Activated CD4-positive, CD25-positive, alpha-beta regulatory T cell (primary cell): ENCODE data around the gene DIO1.
A peak's percentile ranks its signal among the peaks of the same experiment; 100 is the strongest.

Experiments used
- DNase-seq, 4 experiments: peaks; one replicate each; lab custom pipeline; 2025; lab: John Stamatoyannopoulos, UW

The DIO1 gene

GRCh38 chr1:53942127-53942957 lies 48.4 kb downstream of the DIO1 start:
- no peak for DNase-seq

GRCh38 chr1:53943090-53943489 lies 49.1 kb downstream of the DIO1 start:
- no peak for DNase-seq

GRCh38 chr1:53943490-53944043 lies 49.6 kb downstream of the DIO1 start:
- no peak for DNase-seq

- no peak for DNase-seq
These were observed 50.6 kb downstream of the DIO1 start for GRCh38 chr1:53944469-53945182.

- DNase-seq, result no peak
These were observed 51.1 kb downstream of the DIO1 start for GRCh38 chr1:53945183-53945432.

- peak; percentile 98 to 99 (median 98) for DNase-seq
These were observed 51.7 kb downstream of the DIO1 start, which contains the start of gene IFT25 for GRCh38 chr1:53945433-53946251. TSS of gene IFT25 (minus strand) at chr1:53945699. CDS start at chr1:53940082, 5,617 bp downstream.

GRCh38 chr1:53946252-53947171 lies 52.5 kb downstream of the DIO1 start, which contains the start of gene LRRC42:
TSS of gene LRRC42 (plus strand) at chr1:53946350. CDS start at chr1:53952000, 5,650 bp downstream.
- DNase-seq, result peak; percentile 60 to 88 (median 86)

- no peak for DNase-seq
These were observed 53.4 kb downstream of the DIO1 start for GRCh38 chr1:53947172-53947907.

GRCh38 chr1:53948291-53948690 lies 54.3 kb downstream of the DIO1 start:
- DNase-seq, result no peak

GRCh38 chr1:53949023-53949990 lies 55.3 kb downstream of the DIO1 start:
- no peak for DNase-seq

- no peak for DNase-seq
These were observed 57.7 kb downstream of the DIO1 start for GRCh38 chr1:53951697-53952096.

- DNase-seq, result no peak
These were observed 60.1 kb downstream of the DIO1 start for GRCh38 chr1:53954128-53954527.

GRCh38 chr1:53956308-53957168 lies 62.6 kb downstream of the DIO1 start:
- no peak for DNase-seq

GRCh38 chr1:53957194-53957818 lies 63.3 kb downstream of the DIO1 start:
- DNase-seq, result no peak

GRCh38 chr1:53959664-53960250 lies 65.8 kb downstream of the DIO1 start:
- DNase-seq, result no peak
